IMR-90 (cell line): Measurements from ENCODE around the gene TCF20. TPM values are rescaled to one million over a fixed set of nuclear protein-coding genes. Genes with fewer than 3 reads are reported as not detected.

Source experiments
- ATAC-seq: fragments of 200-7000 bp; cut with Tn5 transposase; 2 replicates; pipeline ENCODE4 v1.9.1; 2020; ENCODE audit warnings: low read depth, mild to moderate bottlenecking, moderate library complexity
- BruUV-seq: library from RNA; stranded (reverse); fragments of 400-500 nt; replicated peaks from 2 replicates; lab custom pipeline; 2021; lab: Mats Ljungman, UMichigan
- CTCF ChIA-PET: fragments of 300-600 bp; formaldehyde crosslinking; extraction: SDS; loops from one replicate; lab custom pipeline; 2021; ENCODE audit warnings: antibody characterized with exemption; lab: Yijun Ruan, JAX
- POLR2A ChIA-PET: fragments of 300-600 bp; sonication (Branson Sonifier 250); formaldehyde crosslinking; loops from one replicate; lab custom pipeline; 2022; ENCODE audit warnings: antibody characterized with exemption; ENCODE audit not compliant: unreplicated experiment; lab: Charles Lee
- DNase-seq: peaks from one replicate; pipeline ENCODE4 v3.0.0; 2013
- H2AFZ ChIP-seq: replicated peaks from 2 replicates; pipeline ENCODE3; 2013; ENCODE audit warnings: low read length, mild to moderate bottlenecking; ENCODE audit not compliant: poor library complexity
- H2AK5ac ChIP-seq: 2 replicates; pipeline ENCODE4 v1.6.1; 2013; ENCODE audit warnings: low read depth, low read length, inconsistent platforms
- H2AK9ac ChIP-seq: replicated peaks from 2 replicates; pipeline ENCODE3; 2013; ENCODE audit warnings: mild to moderate bottlenecking, low read depth, low read length, moderate library complexity; ENCODE audit not compliant: poor library complexity
- H2BK120ac ChIP-seq: 2 replicates; pipeline ENCODE4 v1.6.1; 2013; ENCODE audit warnings: low read depth, low read length, inconsistent platforms
- H2BK15ac ChIP-seq: 3 replicates; pipeline ENCODE4 v1.6.1; 2013; ENCODE audit warnings: low read depth, low read length, inconsistent platforms
- H2BK20ac ChIP-seq: 2 replicates; pipeline ENCODE4 v1.6.1; 2013; ENCODE audit warnings: low read depth, mild to moderate bottlenecking, inconsistent platforms, low read length, moderate library complexity
- H2BK5ac ChIP-seq: 2 replicates; pipeline ENCODE4 v1.6.1; 2013; ENCODE audit warnings: mild to moderate bottlenecking, low read depth, low read length, inconsistent platforms; ENCODE audit not compliant: poor library complexity, severe bottlenecking
- H3K14ac ChIP-seq: replicated peaks from 2 replicates; pipeline ENCODE4 v1.6.1; 2013; ENCODE audit warnings: low read depth, low read length, inconsistent platforms
- H3K18ac ChIP-seq: 2 replicates; pipeline ENCODE4 v1.6.1; 2013; ENCODE audit warnings: low read depth, low read length, control low read depth
- H3K23ac ChIP-seq: 2 replicates; pipeline ENCODE4 v1.6.1; 2013; ENCODE audit warnings: low read depth, low read length, inconsistent platforms
- H3K27ac ChIP-seq: 2 replicates; pipeline ENCODE4 v1.5.1; 2013; ENCODE audit warnings: mild to moderate bottlenecking, control low read depth, low read length; ENCODE audit not compliant: insufficient read depth
- H3K27me3 ChIP-seq: 2 replicates; pipeline ENCODE4 v1.6.1; 2013; ENCODE audit warnings: low read length; ENCODE audit not compliant: control insufficient read depth, insufficient read depth
- H3K36me3 ChIP-seq: 2 replicates; pipeline ENCODE4 v1.6.1; 2013; ENCODE audit warnings: low read length, mixed read lengths; ENCODE audit not compliant: control insufficient read depth, insufficient read depth
- H3K4ac ChIP-seq: 2 replicates; pipeline ENCODE4 v1.6.1; 2013; ENCODE audit warnings: low read depth, low read length, inconsistent platforms
- H3K4me1 ChIP-seq: 2 replicates; pipeline ENCODE4 v1.6.1; 2013; ENCODE audit warnings: low read length, mixed read lengths; ENCODE audit not compliant: control insufficient read depth, insufficient read depth
- H3K4me2 ChIP-seq: 2 replicates; pipeline ENCODE4 v1.6.1; 2013; ENCODE audit warnings: low read depth, mild to moderate bottlenecking, control low read depth, low read length, moderate library complexity
- H3K4me3 ChIP-seq: 2 replicates; pipeline ENCODE4 v1.5.1; 2013; ENCODE audit warnings: low read depth, mild to moderate bottlenecking, control low read depth, low read length, moderate library complexity; ENCODE audit not compliant: insufficient read depth
- H3K56ac ChIP-seq: 2 replicates; pipeline ENCODE4 v1.6.1; 2013; ENCODE audit warnings: low read length, inconsistent platforms; ENCODE audit not compliant: insufficient read depth; ENCODE audit errors: extremely low read depth
- H3K79me1 ChIP-seq, 2 experiments: 2 replicates each; pipeline ENCODE4 v1.6.1; 2013; ENCODE audit warnings: low read length in 2 of 2, inconsistent platforms in 1 of 2, low read depth in 1 of 2
- H3K9ac ChIP-seq: 2 replicates; pipeline ENCODE4 v1.6.1; 2013; ENCODE audit warnings: low read depth, low read length, control low read depth
- H3K9me1 ChIP-seq: 2 replicates; pipeline ENCODE4 v1.6.1; 2013; ENCODE audit warnings: low read length, inconsistent platforms; ENCODE audit not compliant: insufficient read depth
- H3K9me3 ChIP-seq: 2 replicates; pipeline ENCODE4 v1.6.1; 2013; ENCODE audit warnings: low read length; ENCODE audit not compliant: control insufficient read depth, insufficient read depth
- H4K20me1 ChIP-seq: 2 replicates; pipeline ENCODE4 v1.6.1; 2013; ENCODE audit warnings: low read length, inconsistent platforms; ENCODE audit not compliant: insufficient read depth
- H4K5ac ChIP-seq: 2 replicates; pipeline ENCODE4 v1.6.1; 2013; ENCODE audit warnings: mild to moderate bottlenecking, low read depth, low read length, control low read depth
- H4K8ac ChIP-seq, 2 experiments: 2 replicates each; pipeline ENCODE4 v1.6.1; 2013; ENCODE audit warnings: low read depth in 2 of 2, low read length in 2 of 2, control low read depth in 1 of 2, inconsistent platforms in 1 of 2
- H4K91ac ChIP-seq: 2 replicates; pipeline ENCODE4 v1.6.1; 2013; ENCODE audit warnings: low read depth, low read length, inconsistent platforms; ENCODE audit not compliant: insufficient read depth
- CEBPB ChIP-seq: IDR thresholded peaks from 2 replicates; pipeline ENCODE4 v1.6.1; 2012; ENCODE audit warnings: low read depth, low read length, improper control_type of control experiment
- CTCF ChIP-seq: conservative IDR thresholded peaks from 2 replicates; pipeline ENCODE4 v1.5.1; 2012; ENCODE audit warnings: mild to moderate bottlenecking, low read depth, low read length, improper control_type of control experiment
- MXI1 ChIP-seq: IDR thresholded peaks from 2 replicates; pipeline ENCODE4 v1.6.1; 2012; ENCODE audit warnings: low read depth, mild to moderate bottlenecking, low read length, moderate library complexity, borderline replicate concordance
- RAD21 ChIP-seq: IDR thresholded peaks from 2 replicates; pipeline ENCODE4 v1.6.1; 2012; ENCODE audit warnings: low read length, improper control_type of control experiment
- SMC3 ChIP-seq: fragments of 150-350 bp; IDR thresholded peaks from 2 replicates; pipeline ENCODE4 v1.6.1; 2016; ENCODE audit warnings: low read depth, mild to moderate bottlenecking, antibody characterized with exemption, low read length, moderate library complexity
- WGBS, 2 experiments: methylation state at CpG; one replicate each; pipeline versions ENCODE4 v1.1.5 to v1.1.7; 2013; ENCODE audit warnings: missing lambda C conversion rate in 2 of 2; ENCODE audit not compliant: insufficient read length in 1 of 2; ENCODE audit errors: extremely low coverage in 2 of 2; 5-methylcytosine and 5-hydroxymethylcytosine counted together
- dilution Hi-C: fragments of 300-500 bp; cut with HindIII; formaldehyde crosslinking; loops from one replicate; pipeline ENCODE4 v1.14.3; 2018; ENCODE audit warnings: low sequenced_read_pairs; ENCODE audit not compliant: unreplicated experiment
- in situ Hi-C: fragments of 300-500 bp; cut with MboI; formaldehyde crosslinking; loops from 3 replicates; pipeline ENCODE4 v1.14.3; 2019; ENCODE audit warnings: low sequenced_read_pairs, inconsistent platforms, mixed read lengths
- intact Hi-C: fragments of 100-400 bp; cut with micrococcal nuclease; formaldehyde crosslinking; loops from 2 replicates; pipeline ENCODE4 v1.10.0; 2022
- polyA plus RNA-seq, 3 experiments: library from polyadenylated mRNA; depleted of rRNA; stranded (reverse); fragments of >200 nt; gene quantifications; 2 replicates each; pipeline ENCODE4 v1.2.3, GENCODE V29; 2012; ENCODE audit warnings: low replicate concordance in 1 of 3
- total RNA-seq: library from RNA; depleted of rRNA; stranded (reverse); fragments of >200 nt; gene quantifications from 2 replicates; pipeline ENCODE4 v1.2.3, GENCODE V29; 2012

Gene TCF20
- total and polyA plus RNA-seq, 2 of the 4 experiments (the other 2 are of a cell fraction), result 8.9 to 23.7 TPM

GRCh38 chr22:42256930-42257329 is 13.5 kb downstream of the TCF20 start:
- Histone ChIP-seq H3K56ac (no peak overlapping the region), H3K4me2 (no peak overlapping the region), H2AK9ac (no peak overlapping the region), H3K4me1 (peaks cover 13% of the 10 kb centered on the region), H3K36me3 (no peaks in the 10 kb centered on the region), H3K14ac (no peak overlapping the region), H4K91ac (no peak overlapping the region), H3K4ac (no peak overlapping the region), H3K79me1 (peaks cover 47 to 83% of the 10 kb centered on the region in 2 experiments), H2BK5ac (no peak overlapping the region), H3K18ac (no peak overlapping the region), H3K4me3 (no peak overlapping the region), H3K9me1 (peaks cover 15% of the 10 kb centered on the region), H3K27me3 (no peaks in the 10 kb centered on the region), H4K8ac (no peak overlapping the region), H3K23ac (no peak overlapping the region), H3K9me3 (no peaks in the 10 kb centered on the region), H3K27ac (no peak overlapping the region), H2AK5ac (no peak overlapping the region), H4K5ac (no peak overlapping the region), H2BK20ac (no peak overlapping the region), H2BK120ac (no peak overlapping the region), H4K20me1 (peaks cover 75% of the 10 kb centered on the region), H3K9ac (no peak overlapping the region), H2AFZ (no peak overlapping the region), H2BK15ac (no peak overlapping the region)
- dilution Hi-C loops, result no loop called here
- in situ Hi-C loops, result no loop called here
- DNase-seq, result no peak
- peak; percentile 30 for ATAC-seq
- 100% methylated on average over 1 of the region's 5 CpGs; no CpG with 5 or more reads in 1 of the 2 experiments for WGBS, 2 experiments
- TF ChIP-seq SMC3, result no peak
- no peak for TF ChIP-seq CEBPB
- TF ChIP-seq RAD21, result no peak
- TF ChIP-seq MXI1, result no peak
- TF ChIP-seq CTCF, result no peak
- BruUV-seq, result no TSS peak
- intact Hi-C loops, result loop anchor here (5.0 to 10.0 kb wide), 2 partner anchors 40 to 162 kb away; partner anchors contain the start of gene NDUFA6
- ChIA-PET POLR2A (no interaction called here), CTCF (interaction anchor here (1.2 kb wide), 1 partner anchor 10 kb away, joined by 4 read pairs; no protein-coding TSS in a partner anchor)
